ENCODE measurements around the gene PUS7L.

- TF ChIP-seq HOXA3 (CRISPR knock-in tag; IDR thresholded peaks at IDR 0.05) (peak; percentile 81), FOXA1 (IDR thresholded peaks at IDR 0.05) (no peak), FOXA1 (CRISPR knock-in tag; IDR thresholded peaks at IDR 0.05) (no peak), CHD2 (IDR thresholded peaks at IDR 0.05; ENCODE audit: low read depth, low read length) (no peak), MZF1 (CRISPR knock-in tag; IDR thresholded peaks at IDR 0.05; ENCODE audit: borderline replicate concordance) (no peak), TAF1 (CRISPR knock-in tag; IDR thresholded peaks at IDR 0.05) (peak; percentile 83), DZIP1 (CRISPR knock-in tag; IDR thresholded peaks at IDR 0.05) (no peak), HIVEP1 (CRISPR knock-in tag; IDR thresholded peaks at IDR 0.05) (no peak; the same call in 1 of the 2 replicates), ZSCAN29 (CRISPR knock-in tag; conservative IDR thresholded peaks at IDR 0.05) (no peak), CTCF (CRISPR knock-in tag; IDR thresholded peaks at IDR 0.05) (no peak; the same call in 1 of the 2 replicates), SRY (CRISPR knock-in tag; IDR thresholded peaks at IDR 0.05) (no peak), GTF2F1 (IDR thresholded peaks at IDR 0.05; ENCODE audit: low read length) (no peak), KAT8 (CRISPR knock-in tag; IDR thresholded peaks at IDR 0.05) (peak; percentile 72)
- TF ChIP-seq, protein P1, sequence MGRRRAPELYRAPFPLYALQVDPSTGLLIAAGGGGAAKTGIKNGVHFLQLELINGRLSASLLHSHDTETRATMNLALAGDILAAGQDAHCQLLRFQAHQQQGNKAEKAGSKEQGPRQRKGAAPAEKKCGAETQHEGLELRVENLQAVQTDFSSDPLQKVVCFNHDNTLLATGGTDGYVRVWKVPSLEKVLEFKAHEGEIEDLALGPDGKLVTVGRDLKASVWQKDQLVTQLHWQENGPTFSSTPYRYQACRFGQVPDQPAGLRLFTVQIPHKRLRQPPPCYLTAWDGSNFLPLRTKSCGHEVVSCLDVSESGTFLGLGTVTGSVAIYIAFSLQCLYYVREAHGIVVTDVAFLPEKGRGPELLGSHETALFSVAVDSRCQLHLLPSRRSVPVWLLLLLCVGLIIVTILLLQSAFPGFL (CRISPR knock-in tag; IDR thresholded peaks at IDR 0.05), result no peak
- TF ChIP-seq, protein P2, sequence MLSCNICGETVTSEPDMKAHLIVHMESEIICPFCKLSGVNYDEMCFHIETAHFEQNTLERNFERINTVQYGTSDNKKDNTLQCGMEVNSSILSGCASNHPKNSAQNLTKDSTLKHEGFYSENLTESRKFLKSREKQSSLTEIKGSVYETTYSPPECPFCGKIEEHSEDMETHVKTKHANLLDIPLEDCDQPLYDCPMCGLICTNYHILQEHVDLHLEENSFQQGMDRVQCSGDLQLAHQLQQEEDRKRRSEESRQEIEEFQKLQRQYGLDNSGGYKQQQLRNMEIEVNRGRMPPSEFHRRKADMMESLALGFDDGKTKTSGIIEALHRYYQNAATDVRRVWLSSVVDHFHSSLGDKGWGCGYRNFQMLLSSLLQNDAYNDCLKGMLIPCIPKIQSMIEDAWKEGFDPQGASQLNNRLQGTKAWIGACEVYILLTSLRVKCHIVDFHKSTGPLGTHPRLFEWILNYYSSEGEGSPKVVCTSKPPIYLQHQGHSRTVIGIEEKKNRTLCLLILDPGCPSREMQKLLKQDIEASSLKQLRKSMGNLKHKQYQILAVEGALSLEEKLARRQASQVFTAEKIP (CRISPR knock-in tag; IDR thresholded peaks at IDR 0.05; ENCODE audit: borderline replicate concordance), result no peak
Measured at GRCh38 chr12:43805860-43806736, 47.5 kb upstream of the PUS7L start, which contains the start of gene TWF1.

Measured in HepG2 (cell line).